ENCODE data around the gene SGMS1. TPM values are rescaled to one million over a fixed set of nuclear protein-coding genes. Genes with fewer than 3 reads are reported as not detected.

The SGMS1 gene
- total RNA-seq, 4 donors from 2014 or later: 139 to 198 (median 173) TPM

DNA sequence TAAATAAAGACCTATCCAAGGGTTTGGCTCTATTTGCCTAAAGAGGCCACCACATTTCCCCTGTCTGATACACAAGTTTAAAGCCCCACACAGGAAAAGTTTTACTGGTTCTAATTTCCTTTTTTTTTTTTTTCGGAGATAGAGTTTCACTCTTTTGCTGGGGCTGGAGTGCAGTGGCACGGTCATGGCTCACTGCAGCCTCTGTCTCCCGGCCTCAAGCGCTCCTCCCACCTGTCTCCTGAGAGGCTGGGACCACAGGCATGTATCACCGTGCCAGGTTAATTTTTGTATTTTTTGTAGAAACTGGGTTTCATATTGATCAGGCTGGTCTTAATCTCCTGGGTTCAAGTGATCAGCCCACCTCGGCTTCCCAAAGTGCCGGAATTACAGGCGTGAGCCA is 319.1 kb downstream of the SGMS1 start:
- Histone ChIP-seq H3K4me1 (no peaks in the 10 kb centered on the region), H3K27ac (no peak overlapping the region), H3K27me3 (no peaks in the 10 kb centered on the region), H3K9me3 (no peaks in the 10 kb centered on the region), H3K36me3 (peaks cover 33% of the 10 kb centered on the region), H3K4me3 (no peak overlapping the region)
- no peak for TF ChIP-seq POLR2A (IDR thresholded peaks at IDR 0.05)
- TF ChIP-seq POLR2AphosphoS5 (IDR thresholded peaks at IDR 0.05): no peak
- no peak for TF ChIP-seq EP300 (IDR thresholded peaks at IDR 0.05)
- TF ChIP-seq CTCF (IDR thresholded peaks at IDR 0.05): no peak
- no peak for DNase-seq (ENCODE audit: low spot score in 2 of 2)
- 96% methylated on average over 8 of the region's 8 CpGs for WGBS

- no peak for DNase-seq (ENCODE audit: low spot score in 2 of 2)
- Histone ChIP-seq H3K36me3 (no peaks in the 10 kb centered on the region), H3K4me3 (no peak overlapping the region), H3K9me3 (no peaks in the 10 kb centered on the region), H3K27me3 (no peaks in the 10 kb centered on the region), H3K4me1 (no peaks in the 10 kb centered on the region), H3K27ac (no peak overlapping the region)
- TF ChIP-seq POLR2AphosphoS5 (IDR thresholded peaks at IDR 0.05) (no peak), CTCF (IDR thresholded peaks at IDR 0.05) (no peak), EP300 (IDR thresholded peaks at IDR 0.05) (no peak), POLR2A (IDR thresholded peaks at IDR 0.05) (no peak)
- 91% methylated on average over 1 of the region's 1 CpG for WGBS
These were observed 323.6 kb downstream of the SGMS1 start for GRCh38 chr10:50299948-50300669.

DNA sequence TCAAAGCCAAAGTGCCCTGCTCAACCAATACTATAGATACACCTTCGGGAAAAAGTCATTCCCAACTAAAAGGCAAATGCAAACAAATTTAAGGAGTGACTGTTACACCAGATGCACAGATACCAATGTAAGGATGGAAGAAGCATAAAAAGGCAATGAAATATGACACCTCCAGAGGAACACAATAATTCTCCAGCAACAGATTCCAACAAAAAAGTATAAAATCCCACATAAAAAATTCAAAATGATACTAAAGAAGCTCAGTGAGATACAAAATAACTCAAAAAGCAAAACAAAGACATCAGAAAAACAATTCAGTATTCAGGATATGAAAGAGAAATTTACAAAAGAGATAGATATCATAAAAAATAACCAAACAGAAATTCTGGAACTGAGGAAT is 328.4 kb downstream of the SGMS1 start:
- no peaks in the 10 kb centered on the region for H3K4me1 ChIP-seq
- no peaks in the 10 kb centered on the region for H3K9me3 ChIP-seq
- no peak overlapping the region for H3K4me3 ChIP-seq
- no peaks in the 10 kb centered on the region for H3K36me3 ChIP-seq
- TF ChIP-seq POLR2AphosphoS5 (IDR thresholded peaks at IDR 0.05) (no peak), EP300 (IDR thresholded peaks at IDR 0.05) (no peak), CTCF (IDR thresholded peaks at IDR 0.05) (no peak), POLR2A (IDR thresholded peaks at IDR 0.05) (no peak)
- H3K27me3 ChIP-seq: no peaks in the 10 kb centered on the region
- 100% methylated on average over 1 of the region's 1 CpG for WGBS
- DNase-seq (ENCODE audit: low spot score in 2 of 2): no peak
- no peak overlapping the region for H3K27ac ChIP-seq

- no peaks in the 10 kb centered on the region for H3K36me3 ChIP-seq
- 93% methylated on average over 1 of the region's 1 CpG for WGBS
- H3K27ac ChIP-seq: no peak overlapping the region
- H3K9me3 ChIP-seq: no peaks in the 10 kb centered on the region
- TF ChIP-seq POLR2AphosphoS5 (IDR thresholded peaks at IDR 0.05): no peak
- no peak for TF ChIP-seq POLR2A (IDR thresholded peaks at IDR 0.05)
- no peak for TF ChIP-seq EP300 (IDR thresholded peaks at IDR 0.05)
- TF ChIP-seq CTCF (IDR thresholded peaks at IDR 0.05): no peak
- H3K4me1 ChIP-seq: no peaks in the 10 kb centered on the region
- H3K4me3 ChIP-seq: no peak overlapping the region
- H3K27me3 ChIP-seq: no peaks in the 10 kb centered on the region
- DNase-seq (ENCODE audit: low spot score in 2 of 2): no peak
These were observed 329.2 kb downstream of the SGMS1 start for GRCh38 chr10:50294582-50294981.

DNA sequence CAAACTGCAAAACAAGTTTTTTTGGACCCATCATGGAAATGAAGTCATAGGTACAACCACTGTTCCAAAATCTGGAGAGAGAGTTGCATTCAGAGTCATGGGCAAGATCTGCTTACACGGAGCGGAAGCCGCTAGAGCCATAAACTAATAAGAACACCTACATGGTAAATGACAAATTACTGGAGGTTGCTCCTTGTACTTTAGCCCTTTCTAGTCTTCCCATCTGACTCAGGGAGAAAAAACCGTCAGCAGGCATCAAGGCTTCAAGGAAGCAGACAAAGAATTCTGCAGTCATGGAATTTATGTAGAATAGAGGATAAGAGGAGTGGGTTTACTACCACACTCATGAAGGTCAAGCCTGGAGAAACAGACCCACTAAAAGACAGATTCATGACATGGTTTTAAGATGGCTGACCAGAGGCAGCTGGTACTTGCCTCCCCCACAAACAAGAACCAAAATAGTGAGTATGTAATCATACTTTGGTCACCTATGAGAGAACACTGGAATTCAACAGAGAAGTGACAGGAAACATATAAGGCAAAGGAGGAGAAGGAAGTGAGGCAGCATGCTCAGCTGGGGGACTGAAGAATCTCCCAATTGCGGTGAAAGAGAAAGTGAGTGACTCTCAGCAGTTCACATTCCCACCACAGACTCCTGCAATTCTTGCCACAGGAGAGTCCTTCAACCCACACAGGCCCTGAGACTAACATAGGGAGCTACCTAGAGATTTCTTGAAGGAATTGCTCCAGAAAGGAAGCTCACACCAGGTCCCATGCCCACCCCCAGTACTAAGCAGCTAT is 330.0 kb downstream of the SGMS1 start:
- no peaks in the 10 kb centered on the region for H3K4me1 ChIP-seq
- TF ChIP-seq POLR2AphosphoS5 (IDR thresholded peaks at IDR 0.05) (no peak), POLR2A (IDR thresholded peaks at IDR 0.05) (no peak), EP300 (IDR thresholded peaks at IDR 0.05) (no peak), CTCF (IDR thresholded peaks at IDR 0.05) (no peak)
- WGBS: 90% methylated on average over 5 of the region's 5 CpGs
- no peaks in the 10 kb centered on the region for H3K27me3 ChIP-seq
- H3K9me3 ChIP-seq: no peaks in the 10 kb centered on the region
- H3K27ac ChIP-seq: no peak overlapping the region
- no peak for DNase-seq (ENCODE audit: low spot score in 2 of 2)
- H3K36me3 ChIP-seq: no peaks in the 10 kb centered on the region
- no peak overlapping the region for H3K4me3 ChIP-seq
